ENCODE data around the gene TRIM40. TPM values are rescaled to one million over a fixed set of nuclear protein-coding genes. Genes with fewer than 3 reads are reported as not detected.

TRIM40 gene
- total RNA-seq, 4 donors from 2014 or later = not detected

DNA sequence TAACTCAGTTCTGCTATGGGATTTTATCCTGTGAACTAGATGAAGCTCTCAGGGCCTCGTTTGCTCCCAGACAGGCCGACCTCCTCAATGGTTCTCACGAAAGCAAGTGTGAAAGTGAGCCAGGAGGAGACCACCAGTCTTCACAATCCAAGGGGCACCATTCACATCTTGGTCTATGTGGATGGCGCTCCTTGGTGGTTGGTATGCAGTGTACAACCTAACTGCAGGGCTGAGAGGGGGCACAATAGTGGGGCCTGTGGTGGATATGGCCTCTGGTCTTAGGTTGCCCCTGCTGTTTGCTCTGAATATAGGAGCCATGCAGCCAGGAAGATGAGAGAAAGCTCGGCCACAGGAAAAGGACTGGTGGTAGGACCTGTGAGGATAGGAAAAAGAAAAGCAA is 52.6 kb downstream of the TRIM40 start:
- Histone ChIP-seq H3K9me3 (no peaks in the 10 kb centered on the region), H3K36me3 (peaks cover 0 to 53% of the 10 kb centered on the region in 2 donors), H3K4me1 (no peaks in the 10 kb centered on the region), H3K27ac (no peak overlapping the region), H3K4me3 (no peak overlapping the region), H3K27me3 (no peaks in the 10 kb centered on the region)
- DNase-seq (no peak), ATAC-seq (no peak)
- no peak for TF ChIP-seq POLR2A (IDR thresholded peaks at IDR 0.05)
- TF ChIP-seq, protein P1, sequence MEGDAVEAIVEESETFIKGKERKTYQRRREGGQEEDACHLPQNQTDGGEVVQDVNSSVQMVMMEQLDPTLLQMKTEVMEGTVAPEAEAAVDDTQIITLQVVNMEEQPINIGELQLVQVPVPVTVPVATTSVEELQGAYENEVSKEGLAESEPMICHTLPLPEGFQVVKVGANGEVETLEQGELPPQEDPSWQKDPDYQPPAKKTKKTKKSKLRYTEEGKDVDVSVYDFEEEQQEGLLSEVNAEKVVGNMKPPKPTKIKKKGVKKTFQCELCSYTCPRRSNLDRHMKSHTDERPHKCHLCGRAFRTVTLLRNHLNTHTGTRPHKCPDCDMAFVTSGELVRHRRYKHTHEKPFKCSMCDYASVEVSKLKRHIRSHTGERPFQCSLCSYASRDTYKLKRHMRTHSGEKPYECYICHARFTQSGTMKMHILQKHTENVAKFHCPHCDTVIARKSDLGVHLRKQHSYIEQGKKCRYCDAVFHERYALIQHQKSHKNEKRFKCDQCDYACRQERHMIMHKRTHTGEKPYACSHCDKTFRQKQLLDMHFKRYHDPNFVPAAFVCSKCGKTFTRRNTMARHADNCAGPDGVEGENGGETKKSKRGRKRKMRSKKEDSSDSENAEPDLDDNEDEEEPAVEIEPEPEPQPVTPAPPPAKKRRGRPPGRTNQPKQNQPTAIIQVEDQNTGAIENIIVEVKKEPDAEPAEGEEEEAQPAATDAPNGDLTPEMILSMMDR (IDR thresholded peaks at IDR 0.05 in 4 of 5, conservative IDR thresholded peaks at IDR 0.05 in 1 of 5) = no peak
- intact Hi-C loops (cut with DNase I; ENCODE audit: low total_unique reads) = no loop called here
- in situ Hi-C loops (cut with MboI; ENCODE audit: low sequenced_read_pairs in 4 of 4) = no loop called here

DNA sequence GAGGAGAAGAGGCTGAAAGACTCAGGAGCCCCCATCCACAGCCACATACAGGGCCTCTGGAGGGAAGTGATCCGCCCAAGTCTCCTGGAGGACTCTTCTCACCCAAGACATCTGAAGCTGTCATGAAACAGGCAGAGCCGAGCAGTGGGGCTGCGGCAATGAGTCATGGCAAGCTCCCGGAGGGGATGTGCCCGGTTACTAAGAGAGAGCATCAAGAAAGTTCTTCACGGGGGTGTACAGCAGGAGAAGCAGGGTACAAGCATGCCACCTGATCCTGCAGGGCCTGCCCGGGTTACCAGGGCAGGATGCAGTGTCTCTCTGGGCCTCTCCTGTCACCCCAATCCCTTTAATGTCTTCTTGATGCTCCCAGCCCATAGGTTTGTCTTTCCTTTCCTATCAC is 56.1 kb downstream of the TRIM40 start:
- Histone ChIP-seq H3K27ac (no peak overlapping the region), H3K27me3 (no peaks in the 10 kb centered on the region), H3K4me1 (no peaks in the 10 kb centered on the region), H3K36me3 (peaks cover 0 to 58% of the 10 kb centered on the region in 2 donors), H3K9me3 (no peaks in the 10 kb centered on the region), H3K4me3 (no peak overlapping the region)
- intact Hi-C loops (cut with DNase I; ENCODE audit: low total_unique reads) (no loop called here), in situ Hi-C loops (cut with MboI; ENCODE audit: low sequenced_read_pairs in 4 of 4) (no loop called here)
- ATAC-seq (no peak), DNase-seq (no peak)
- TF ChIP-seq POLR2A (IDR thresholded peaks at IDR 0.05) = no peak
- TF ChIP-seq, protein P1 (IDR thresholded peaks at IDR 0.05 in 4 of 5, conservative IDR thresholded peaks at IDR 0.05 in 1 of 5) = no peak

DNA sequence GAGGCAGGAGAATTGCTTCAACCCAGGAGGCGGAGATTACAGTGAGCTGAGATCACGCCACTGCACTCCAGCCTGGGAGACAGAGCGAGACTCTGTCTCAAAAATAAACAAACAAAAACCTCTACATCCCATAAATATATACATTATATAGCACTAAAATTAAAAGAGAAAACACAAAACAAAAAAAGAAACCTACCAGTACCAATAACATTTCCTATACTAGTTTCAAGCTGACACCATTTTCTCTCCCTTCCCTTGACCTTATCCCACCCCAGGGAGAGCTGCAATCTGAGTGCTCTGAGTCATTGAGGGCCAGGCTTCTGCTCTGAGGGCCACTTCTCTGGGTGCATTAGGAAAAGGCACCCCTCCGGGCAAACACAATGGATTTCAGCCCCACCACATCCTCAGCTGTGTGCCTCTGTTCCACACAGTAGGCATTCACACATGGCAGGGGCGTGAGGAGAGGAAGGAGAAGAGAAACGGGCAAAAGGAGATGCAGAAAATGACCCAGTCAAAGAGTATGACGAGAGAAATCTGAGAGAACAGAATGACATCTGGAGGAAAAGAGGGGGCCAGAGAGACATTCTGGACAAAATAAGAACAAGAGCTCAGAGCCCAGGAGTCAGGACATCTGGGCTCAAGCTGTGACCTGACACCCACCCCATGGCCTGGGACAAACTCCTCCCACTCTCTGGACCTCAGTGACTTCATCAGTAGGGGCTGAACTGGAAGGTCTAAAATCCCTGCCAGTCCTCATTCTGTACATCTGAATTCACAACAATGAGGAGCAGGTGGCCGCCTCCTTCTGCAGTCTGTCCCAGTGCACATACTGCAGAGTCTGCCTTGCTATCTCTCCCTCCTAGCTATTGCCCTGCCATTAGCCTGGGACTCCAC is 59.1 kb downstream of the TRIM40 start:
- H3K9me3 ChIP-seq = no peaks in the 10 kb centered on the region
- TF ChIP-seq, protein P1 (IDR thresholded peaks at IDR 0.05 in 4 of 5, conservative IDR thresholded peaks at IDR 0.05 in 1 of 5) = no peak
- no peak for TF ChIP-seq POLR2A (IDR thresholded peaks at IDR 0.05)
- peaks cover 0 to 62% of the 10 kb centered on the region in 2 donors for H3K36me3 ChIP-seq
- H3K27ac ChIP-seq = no peak overlapping the region
- DNase-seq (no peak), ATAC-seq (no peak)
- no peak overlapping the region for H3K4me3 ChIP-seq
- in situ Hi-C loops (cut with MboI; ENCODE audit: low sequenced_read_pairs in 4 of 4) (no loop called here), intact Hi-C loops (cut with DNase I; ENCODE audit: low total_unique reads) (no loop called here)
- H3K4me1 ChIP-seq = no peaks in the 10 kb centered on the region
- no peaks in the 10 kb centered on the region for H3K27me3 ChIP-seq

DNA sequence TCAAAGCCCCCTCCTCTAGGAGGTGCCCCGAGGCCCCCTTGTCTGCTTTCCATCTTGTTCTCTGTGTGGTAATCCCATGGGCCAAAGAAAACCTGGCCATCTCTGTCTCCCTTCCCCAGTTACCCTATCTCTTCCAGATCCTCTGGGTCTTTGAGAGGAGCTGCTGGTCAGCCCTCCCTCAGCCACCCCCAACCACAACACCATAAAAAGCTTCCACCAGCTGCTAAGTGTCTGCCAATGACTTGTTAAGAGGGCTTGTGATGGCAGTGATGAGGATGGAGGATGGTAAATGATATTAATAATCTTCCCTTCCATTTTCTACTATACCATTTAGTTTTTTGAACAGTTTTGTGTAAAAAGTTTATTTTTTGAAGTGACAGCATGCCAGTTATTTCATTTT is 60.0 kb downstream of the TRIM40 start:
- no peaks in the 10 kb centered on the region for H3K4me1 ChIP-seq
- no peaks in the 10 kb centered on the region for H3K27me3 ChIP-seq
- intact Hi-C loops (cut with DNase I; ENCODE audit: low total_unique reads) (no loop called here), in situ Hi-C loops (cut with MboI; ENCODE audit: low sequenced_read_pairs in 4 of 4) (no loop called here)
- DNase-seq = no peak
- no peaks in the 10 kb centered on the region for H3K9me3 ChIP-seq
- no peak overlapping the region for H3K4me3 ChIP-seq
- no peak overlapping the region for H3K27ac ChIP-seq
- no peak for ATAC-seq
- H3K36me3 ChIP-seq = peaks cover 0 to 64% of the 10 kb centered on the region in 2 donors
- TF ChIP-seq, protein P1 (IDR thresholded peaks at IDR 0.05 in 4 of 5, conservative IDR thresholded peaks at IDR 0.05 in 1 of 5) = no peak
- TF ChIP-seq POLR2A (IDR thresholded peaks at IDR 0.05) = no peak
